HG02885 (cell line): ENCODE data around the gene AEBP1.

ENCODE experiments used
- ATAC-seq: cut with Tn5 transposase; IDR thresholded peaks from one replicate; pipeline ENCODE4 v1.9.1; 2021; ENCODE audit warnings: mild to moderate bottlenecking; ENCODE audit not compliant: unreplicated experiment, poor library complexity

AEBP1 gene

GRCh38 chr7:44082541-44083207 lies 21.5 kb upstream of the AEBP1 start:
- peak; percentile 93 for ATAC-seq

GRCh38 chr7:44083796-44084195 lies 20.3 kb upstream of the AEBP1 start:
- ATAC-seq: no peak

DNA sequence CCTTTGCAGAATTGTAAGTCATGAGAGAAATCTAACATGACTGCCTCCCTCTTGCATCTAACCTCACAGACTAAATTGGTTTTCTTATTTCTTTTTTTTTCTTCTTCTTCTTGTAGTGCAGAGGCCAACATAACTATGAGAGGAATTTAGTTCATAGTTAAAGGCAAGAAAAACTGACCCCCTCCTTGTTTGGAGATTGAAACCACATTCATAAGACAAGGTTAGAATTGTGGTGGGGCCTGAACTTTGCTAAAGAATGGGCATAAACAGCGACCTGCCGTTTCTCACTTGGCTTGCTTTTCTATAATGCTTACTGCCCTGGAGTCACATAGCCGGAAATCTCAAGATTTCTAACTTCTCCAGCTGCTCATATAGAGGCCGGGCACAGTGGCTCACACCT lies 19.4 kb upstream of the AEBP1 start:
- no peak for ATAC-seq

- no peak for ATAC-seq
These were observed 18.6 kb upstream of the AEBP1 start for GRCh38 chr7:44085546-44085945.

GRCh38 chr7:44086627-44087026 lies 17.5 kb upstream of the AEBP1 start:
- no peak for ATAC-seq

- no peak for ATAC-seq
These were observed 16.0 kb upstream of the AEBP1 start for GRCh38 chr7:44087911-44088838.

DNA sequence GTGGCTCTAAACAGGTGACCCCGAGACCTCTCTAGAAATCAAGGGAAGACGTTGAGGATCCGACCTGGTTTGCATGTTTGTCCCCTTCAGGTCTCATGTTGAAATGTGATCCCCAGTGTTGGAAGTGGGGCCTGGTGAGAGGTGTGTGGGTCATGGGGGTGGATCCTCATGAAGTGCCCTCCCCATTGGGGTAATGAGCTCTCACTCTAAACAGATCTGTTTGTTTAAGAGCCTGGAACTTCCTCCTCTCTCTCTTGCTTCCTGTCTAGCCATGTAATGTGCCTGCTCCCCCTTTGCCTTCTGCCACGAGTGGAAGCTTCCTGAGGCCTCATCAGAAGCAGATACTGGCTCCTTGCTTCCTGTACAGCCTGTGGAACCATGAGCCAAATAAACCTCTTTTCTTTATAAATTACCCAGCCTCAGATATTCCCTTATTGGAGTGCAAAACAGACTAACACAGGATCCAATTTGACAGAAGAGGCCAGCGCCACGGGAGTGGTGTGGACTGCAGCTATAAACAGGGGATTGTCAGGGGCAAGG lies 11.0 kb upstream of the AEBP1 start:
- no peak for ATAC-seq

GRCh38 chr7:44094365-44094764 lies 9.8 kb upstream of the AEBP1 start:
- no peak for ATAC-seq

DNA sequence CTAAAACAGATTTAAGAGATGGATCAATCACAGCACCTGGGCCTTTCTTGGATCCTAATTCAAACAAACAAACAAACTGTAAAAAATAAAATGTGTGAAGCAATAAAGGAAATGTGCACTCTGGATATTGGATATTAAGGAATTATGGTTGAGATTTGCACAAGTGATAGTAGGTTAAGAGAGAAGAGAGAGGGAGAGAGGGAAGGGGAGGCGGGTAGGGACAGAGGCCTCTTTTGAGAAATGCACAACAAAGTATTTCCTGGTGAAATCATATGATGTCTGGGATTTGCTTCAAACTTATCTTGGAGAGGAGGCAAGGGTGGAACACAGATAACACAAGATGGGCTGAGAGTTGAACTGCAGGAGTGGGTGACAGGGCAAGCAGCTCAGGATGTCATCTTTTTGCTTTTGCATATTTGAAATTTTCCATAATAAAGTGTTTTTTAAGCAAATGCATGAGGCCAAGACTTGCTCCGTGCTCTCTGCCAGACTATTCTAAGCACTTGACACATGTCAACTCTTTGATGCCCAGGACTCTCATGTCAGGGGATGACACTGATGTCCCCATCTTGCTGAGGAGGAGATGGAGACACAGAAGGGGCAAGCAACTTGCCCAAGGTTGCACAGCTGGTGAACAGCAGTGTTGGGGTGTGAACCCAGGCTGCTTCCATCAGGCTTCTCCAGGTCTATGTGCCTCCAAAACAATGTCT lies 9.1 kb upstream of the AEBP1 start:
- ATAC-seq: no peak

- no peak for ATAC-seq
These were observed 8.4 kb upstream of the AEBP1 start for GRCh38 chr7:44095781-44096180.

- ATAC-seq: no peak
These were observed 7.7 kb upstream of the AEBP1 start for GRCh38 chr7:44096326-44096881.

DNA sequence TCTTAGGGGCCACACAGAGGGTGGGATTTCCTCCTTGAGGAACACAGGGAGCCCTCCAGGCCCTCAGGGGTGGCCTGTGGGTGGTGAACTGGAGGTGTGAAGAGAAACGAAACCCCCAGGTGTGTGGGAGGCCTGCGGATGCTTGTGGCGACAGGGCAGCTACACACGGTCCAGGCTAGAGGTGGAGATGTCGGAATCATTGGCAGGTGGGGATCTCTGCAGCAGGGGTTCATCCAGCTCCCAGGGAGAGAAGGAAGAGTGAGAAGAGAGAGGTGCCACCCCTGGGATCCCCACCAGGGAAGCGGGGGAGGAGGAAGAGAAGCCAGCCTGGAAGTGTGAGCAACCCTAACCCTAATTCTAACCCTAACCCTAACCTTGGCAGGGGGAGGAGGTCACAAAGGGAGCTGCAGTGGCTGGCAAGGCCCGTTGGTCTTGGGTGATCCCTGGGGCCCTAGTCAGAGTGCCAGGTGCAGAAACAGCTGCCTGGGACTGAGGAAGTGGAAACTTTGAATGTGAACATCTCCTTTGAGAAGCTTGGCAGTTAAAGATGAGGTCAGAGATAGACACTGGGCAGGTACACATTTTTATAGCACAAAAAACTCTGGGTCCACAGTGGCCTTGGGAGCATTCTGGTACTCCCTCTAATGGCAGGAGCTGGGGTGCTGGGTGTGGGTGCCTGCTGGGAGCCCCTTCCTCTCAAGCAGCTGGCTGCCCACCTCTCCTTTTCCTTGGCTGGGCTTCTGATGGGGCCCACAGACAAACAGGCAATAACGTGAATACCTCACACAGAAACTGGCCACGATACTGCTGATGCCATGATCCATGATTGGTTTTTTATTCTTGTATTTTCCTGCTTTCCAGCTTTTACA lies 6.8 kb upstream of the AEBP1 start:
- peak; percentile 72 for ATAC-seq

DNA sequence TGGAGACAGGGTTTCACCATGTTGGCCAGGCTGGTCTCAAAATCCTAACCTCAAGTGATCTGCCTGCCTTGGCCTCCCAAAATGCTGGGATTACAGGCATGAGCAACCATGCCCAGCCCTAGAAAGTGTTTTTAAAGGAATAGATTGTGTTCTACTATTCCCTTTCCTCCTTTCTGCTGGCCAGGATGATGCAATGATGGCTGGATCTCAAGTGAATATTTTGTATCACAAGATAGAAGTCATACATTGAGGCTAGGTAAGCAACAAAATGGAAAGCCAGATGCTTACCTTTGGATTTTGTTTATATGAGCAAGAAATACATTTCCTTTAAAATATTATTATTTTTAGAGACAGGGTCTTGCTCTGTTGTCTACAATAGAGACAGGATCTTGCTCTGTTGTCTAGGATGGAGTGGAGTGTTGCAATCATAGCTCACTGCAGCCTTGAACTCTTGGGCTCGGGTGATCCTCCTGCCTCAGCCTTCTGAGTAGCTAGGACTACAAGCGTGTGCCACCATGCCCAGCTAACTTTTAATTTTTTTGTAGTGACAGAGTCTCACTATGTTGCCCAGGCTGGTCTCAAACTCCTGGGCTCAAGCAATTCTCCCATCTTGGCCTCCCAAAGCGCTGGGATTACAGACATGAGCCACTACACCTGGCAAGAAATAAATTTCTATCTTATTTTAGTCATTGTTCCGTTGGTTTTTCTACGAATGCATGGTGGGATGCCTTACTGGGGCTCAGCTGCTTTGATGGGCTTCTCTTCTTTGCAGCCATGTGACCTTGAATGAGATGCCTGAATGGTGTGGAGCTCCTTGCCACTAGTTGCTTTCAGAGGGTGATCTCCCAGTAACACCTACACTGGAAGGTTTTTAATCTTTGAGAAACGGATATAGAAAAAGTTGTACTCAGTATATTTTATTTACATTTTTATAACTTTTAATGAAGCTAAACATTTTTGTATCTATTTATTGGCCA lies 5.8 kb upstream of the AEBP1 start:
- no peak for ATAC-seq

GRCh38 chr7:44099669-44100068 lies 4.5 kb upstream of the AEBP1 start:
- no peak for ATAC-seq

DNA sequence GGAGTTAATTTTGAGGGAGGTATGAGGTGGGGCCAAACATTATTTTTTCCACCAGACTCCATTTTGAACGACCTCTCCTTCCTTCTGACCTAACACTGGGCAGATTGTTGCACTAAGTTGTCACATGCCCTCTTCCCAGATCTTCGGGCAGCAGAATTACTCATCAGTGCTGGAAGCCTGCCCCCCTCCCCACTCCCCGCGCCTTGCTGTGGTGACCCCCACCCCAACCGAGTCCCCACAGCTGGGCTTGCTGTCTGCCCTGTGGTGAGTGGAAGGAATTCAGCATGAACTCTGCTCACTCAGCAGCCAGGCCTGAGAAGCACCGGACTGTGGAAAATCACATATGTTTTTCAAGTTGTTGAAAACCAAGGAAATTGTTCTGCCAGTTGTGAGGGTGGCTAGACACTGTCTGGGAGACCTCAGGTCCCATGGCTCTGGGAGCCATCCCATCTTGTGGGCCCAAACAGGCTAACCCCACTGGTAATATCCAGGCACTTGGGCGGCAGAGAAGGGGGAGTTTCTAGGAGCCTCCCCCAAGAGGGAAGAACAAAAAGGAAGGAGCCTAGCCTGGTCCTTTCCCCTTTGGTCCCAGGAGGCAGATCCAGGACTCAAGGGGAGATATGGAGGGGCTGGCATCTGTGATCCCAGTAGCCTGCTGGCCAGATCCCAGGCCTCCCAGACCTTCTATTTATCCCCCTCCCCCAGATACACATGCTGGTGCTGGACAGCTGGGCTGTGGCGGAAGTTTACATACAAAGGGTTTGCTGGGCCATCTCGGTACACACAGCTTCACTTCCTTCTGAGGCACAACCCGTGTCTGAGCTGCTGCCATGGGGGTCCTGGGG lies 3.5 kb upstream of the AEBP1 start:
- ATAC-seq: no peak

GRCh38 chr7:44101303-44101965 lies 2.7 kb upstream of the AEBP1 start:
- ATAC-seq: no peak
